ENCODE measurements around the gene COQ2.

DNA sequence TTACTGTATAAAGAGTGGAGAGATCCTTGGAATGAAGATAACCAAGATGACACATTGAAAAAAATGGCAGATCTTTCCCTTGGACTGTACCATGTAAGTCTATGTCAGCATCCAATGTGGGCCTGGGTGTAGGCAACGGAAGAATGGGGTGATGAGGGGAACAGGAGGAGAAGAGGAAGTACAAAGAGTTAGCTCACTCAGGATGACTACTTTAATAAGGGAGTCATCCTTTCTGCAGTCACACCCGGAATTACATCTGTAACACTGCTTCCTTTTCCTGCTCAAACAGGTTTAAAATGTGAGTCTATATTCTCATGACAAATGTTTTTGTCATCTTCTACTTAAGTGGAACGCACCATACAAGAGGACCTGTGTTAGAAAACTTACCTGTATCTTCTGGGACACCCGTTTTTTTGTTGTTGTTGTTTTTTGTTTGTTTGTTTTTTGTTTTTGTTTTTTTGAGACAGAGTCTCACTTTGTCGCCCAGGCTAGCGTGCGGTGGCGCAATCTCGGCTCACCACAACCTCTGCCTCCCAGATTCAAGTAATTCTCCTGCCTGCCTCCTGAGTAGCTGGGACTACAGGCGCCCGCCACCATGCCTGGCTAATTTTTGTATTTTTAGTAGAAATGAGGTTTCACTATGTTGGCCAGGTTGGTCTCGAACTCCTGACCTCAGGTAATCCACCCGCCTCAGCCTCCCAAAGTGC, 32.0 kb upstream of the COQ2 start:
- TF ChIP-seq POLR2A (IDR thresholded peaks at IDR 0.05) (no peak), EP300 (IDR thresholded peaks at IDR 0.05) (no peak)
- TF ChIP-seq, protein P1, sequence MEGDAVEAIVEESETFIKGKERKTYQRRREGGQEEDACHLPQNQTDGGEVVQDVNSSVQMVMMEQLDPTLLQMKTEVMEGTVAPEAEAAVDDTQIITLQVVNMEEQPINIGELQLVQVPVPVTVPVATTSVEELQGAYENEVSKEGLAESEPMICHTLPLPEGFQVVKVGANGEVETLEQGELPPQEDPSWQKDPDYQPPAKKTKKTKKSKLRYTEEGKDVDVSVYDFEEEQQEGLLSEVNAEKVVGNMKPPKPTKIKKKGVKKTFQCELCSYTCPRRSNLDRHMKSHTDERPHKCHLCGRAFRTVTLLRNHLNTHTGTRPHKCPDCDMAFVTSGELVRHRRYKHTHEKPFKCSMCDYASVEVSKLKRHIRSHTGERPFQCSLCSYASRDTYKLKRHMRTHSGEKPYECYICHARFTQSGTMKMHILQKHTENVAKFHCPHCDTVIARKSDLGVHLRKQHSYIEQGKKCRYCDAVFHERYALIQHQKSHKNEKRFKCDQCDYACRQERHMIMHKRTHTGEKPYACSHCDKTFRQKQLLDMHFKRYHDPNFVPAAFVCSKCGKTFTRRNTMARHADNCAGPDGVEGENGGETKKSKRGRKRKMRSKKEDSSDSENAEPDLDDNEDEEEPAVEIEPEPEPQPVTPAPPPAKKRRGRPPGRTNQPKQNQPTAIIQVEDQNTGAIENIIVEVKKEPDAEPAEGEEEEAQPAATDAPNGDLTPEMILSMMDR (IDR thresholded peaks at IDR 0.05): no peak

All from gastroesophageal sphincter (tissue), 3 donors.